Measurements from ENCODE around the gene SLC2A5. TPM values are rescaled to one million over a fixed set of nuclear protein-coding genes. Genes with fewer than 3 reads are reported as not detected.
A peak's percentile ranks its signal among the peaks of the same experiment; 100 is the strongest.

The SLC2A5 gene
- total RNA-seq, 2 donors from 2014 or later = not detected

DNA sequence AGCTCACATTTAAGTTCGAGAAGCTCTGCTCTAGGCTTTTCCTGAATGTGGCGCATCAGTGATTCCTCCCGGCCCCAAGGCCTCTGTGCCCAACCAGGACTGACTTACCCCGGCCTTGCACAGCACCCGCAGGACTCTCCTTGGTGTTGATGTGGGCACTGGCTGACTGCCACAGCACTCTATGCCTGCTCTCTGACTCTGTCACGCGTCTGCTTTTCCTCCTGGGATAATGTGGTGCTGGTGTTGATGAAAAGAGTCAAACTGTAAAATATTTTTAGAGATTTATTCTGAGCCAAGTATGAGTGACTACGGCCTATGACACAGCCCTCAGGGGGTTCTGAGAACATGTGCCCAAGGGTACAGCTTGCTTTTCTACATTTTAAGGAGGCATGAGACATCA is 15.5 kb upstream of the SLC2A5 start:
- no peaks in the 10 kb centered on the region for H3K9me3 Mint-ChIP-seq
- no peak for ATAC-seq
- H3K27ac Mint-ChIP-seq = no peak overlapping the region
- peaks cover under 1 to 2% of the 10 kb centered on the region in 2 donors for H3K4me1 Mint-ChIP-seq (ENCODE audit: low read depth in 2 of 2)
- H3K36me3 Mint-ChIP-seq = no peaks in the 10 kb centered on the region
- H3K4me3 Mint-ChIP-seq = no peak overlapping the region
- no peak for DNase-seq (ENCODE audit: low spot score)
- H3K27me3 Mint-ChIP-seq = peaks cover 31 to 46% of the 10 kb centered on the region in 2 donors

DNA sequence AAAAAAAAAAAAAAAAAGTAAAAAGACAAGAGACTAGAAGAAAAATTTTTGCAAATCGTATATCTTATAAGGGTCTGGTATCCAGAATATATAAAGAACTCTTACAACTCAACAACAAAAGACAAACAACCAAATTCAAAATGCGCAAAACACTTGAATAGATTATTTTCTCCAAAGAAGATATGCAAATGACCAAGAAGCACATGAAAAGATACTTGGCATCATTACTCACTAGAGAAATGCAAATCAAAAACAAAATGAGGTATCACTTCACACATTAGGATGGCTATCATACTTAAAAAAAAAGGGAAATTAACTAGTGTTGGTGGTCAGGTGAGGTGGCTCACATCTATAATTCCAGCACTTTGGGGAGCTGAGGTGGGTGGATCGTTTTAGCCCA is 12.0 kb upstream of the SLC2A5 start:
- Mint-ChIP-seq H3K36me3 (no peaks in the 10 kb centered on the region), H3K9me3 (no peaks in the 10 kb centered on the region), H3K27ac (no peak overlapping the region), H3K4me3 (no peak overlapping the region), H3K27me3 (peaks cover 28 to 43% of the 10 kb centered on the region in 2 donors), H3K4me1 (ENCODE audit: low read depth in 2 of 2) (peaks cover 13 to 18% of the 10 kb centered on the region in 2 donors)
- DNase-seq (ENCODE audit: low spot score) (no peak), ATAC-seq (no peak)

DNA sequence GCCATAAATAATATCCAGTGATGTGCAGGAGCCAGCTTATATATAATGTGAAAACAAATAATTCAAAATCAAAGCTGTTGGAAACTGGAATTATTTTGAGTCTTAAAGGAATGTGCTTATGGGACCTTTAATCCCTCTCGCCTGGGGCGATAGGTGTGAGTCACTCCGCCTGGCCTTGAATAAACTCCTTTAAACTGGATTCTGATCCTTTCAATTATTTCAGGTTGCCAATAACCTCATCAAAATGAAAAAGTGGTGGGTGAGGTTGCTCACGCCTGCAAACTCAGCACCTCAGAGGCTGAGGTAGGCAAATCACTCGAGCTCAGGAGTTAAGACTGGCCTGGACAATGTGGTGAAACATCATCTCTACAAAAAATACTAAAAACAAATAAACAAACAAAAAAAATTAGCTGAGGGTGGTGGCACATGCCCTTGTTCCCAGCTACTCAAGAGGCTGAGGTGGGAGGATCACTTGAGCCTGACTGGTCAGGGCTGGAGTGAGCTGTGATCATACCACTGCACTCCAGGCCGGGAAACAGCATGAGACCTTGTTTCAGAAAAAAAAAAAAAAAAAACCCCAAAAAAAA is 11.4 kb upstream of the SLC2A5 start:
- Mint-ChIP-seq H3K9me3 (no peaks in the 10 kb centered on the region), H3K27me3 (peaks cover 30 to 43% of the 10 kb centered on the region in 2 donors), H3K27ac (no peak overlapping the region), H3K36me3 (no peaks in the 10 kb centered on the region), H3K4me1 (ENCODE audit: low read depth in 2 of 2) (peaks cover 13 to 18% of the 10 kb centered on the region in 2 donors), H3K4me3 (no peak overlapping the region)
- ATAC-seq = no peak
- DNase-seq (ENCODE audit: low spot score) = no peak

DNA sequence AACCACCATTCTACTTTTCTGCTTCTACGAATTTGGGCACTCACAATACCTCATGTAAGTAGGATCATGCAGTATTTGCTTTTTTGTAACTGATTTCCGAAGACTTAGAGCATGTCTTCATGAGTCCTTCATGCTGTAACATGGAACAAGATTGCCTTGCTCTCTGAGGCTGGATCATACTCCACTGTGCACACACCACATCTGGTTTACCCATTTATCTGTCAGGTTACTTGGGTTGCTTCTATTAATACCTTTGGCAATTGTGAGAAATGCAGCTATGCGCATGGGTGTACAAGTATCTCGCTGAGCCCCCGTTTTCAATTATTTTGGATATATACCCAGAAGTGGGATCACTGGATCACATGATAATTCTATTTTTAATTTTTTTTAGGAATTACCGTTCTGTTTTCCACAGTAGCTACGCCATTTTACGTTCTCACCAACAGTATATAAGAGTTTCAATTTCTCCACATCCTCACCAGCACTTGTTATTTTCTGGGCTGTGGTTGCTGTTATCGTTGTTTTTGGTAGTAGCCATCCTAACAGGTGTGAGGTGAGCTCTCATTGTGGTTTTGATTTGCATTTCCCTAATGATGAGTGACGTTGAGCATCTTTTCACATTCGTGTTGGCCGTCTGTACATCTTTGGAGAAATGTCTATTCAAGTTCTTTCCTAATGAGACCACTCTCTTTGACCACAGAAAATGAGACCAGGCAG is 10.7 kb upstream of the SLC2A5 start:
- ATAC-seq = no peak
- Mint-ChIP-seq H3K4me1 (ENCODE audit: low read depth in 2 of 2) (peaks cover 13 to 18% of the 10 kb centered on the region in 2 donors), H3K9me3 (no peaks in the 10 kb centered on the region), H3K27ac (no peak overlapping the region), H3K36me3 (no peaks in the 10 kb centered on the region), H3K27me3 (peaks cover 30 to 42% of the 10 kb centered on the region in 2 donors), H3K4me3 (no peak overlapping the region)
- DNase-seq (ENCODE audit: low spot score) = no peak

DNA sequence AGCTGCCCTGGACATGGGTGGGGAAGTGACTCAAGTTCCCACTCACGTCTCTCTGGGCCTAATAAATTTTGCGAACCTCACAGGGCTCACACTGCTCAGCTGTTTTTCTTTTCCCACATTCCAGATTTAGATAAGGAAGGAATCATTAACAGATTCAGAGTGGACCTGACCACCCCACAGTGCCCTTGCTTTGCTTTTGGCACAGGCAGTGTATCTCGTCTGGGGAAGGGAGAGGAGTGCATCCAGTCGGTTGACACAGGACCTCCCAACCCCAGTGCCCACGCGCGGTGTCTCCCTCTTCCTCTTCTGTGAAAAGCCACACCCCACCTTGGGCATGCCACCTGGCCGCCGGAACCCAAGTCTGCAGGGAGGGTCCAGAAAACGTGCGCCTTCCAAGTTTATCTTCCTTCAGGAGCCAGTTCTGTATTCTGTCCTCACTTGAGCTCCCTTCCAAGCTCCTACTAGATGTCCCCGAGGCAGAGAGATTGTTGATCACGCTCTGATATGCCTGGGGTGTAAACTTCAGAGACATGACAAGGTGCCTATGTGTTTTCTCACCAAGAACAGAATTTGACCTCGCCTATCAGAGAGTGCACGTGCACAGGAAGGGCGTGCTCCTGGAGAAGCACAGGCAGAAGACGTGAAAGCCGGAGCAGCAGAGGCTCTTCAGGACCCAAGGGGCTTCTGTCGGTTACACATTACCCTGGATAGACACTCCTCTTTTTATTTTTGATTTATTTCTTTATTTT is 9.5 kb upstream of the SLC2A5 start:
- no peaks in the 10 kb centered on the region for H3K9me3 Mint-ChIP-seq
- ATAC-seq (no peak), DNase-seq (ENCODE audit: low spot score) (no peak)
- no peak overlapping the region for H3K27ac Mint-ChIP-seq
- H3K4me3 Mint-ChIP-seq = no peak overlapping the region
- H3K36me3 Mint-ChIP-seq = no peaks in the 10 kb centered on the region
- peaks cover 13 to 18% of the 10 kb centered on the region in 2 donors for H3K4me1 Mint-ChIP-seq (ENCODE audit: low read depth in 2 of 2)
- peaks cover 26 to 40% of the 10 kb centered on the region in 2 donors for H3K27me3 Mint-ChIP-seq

DNA sequence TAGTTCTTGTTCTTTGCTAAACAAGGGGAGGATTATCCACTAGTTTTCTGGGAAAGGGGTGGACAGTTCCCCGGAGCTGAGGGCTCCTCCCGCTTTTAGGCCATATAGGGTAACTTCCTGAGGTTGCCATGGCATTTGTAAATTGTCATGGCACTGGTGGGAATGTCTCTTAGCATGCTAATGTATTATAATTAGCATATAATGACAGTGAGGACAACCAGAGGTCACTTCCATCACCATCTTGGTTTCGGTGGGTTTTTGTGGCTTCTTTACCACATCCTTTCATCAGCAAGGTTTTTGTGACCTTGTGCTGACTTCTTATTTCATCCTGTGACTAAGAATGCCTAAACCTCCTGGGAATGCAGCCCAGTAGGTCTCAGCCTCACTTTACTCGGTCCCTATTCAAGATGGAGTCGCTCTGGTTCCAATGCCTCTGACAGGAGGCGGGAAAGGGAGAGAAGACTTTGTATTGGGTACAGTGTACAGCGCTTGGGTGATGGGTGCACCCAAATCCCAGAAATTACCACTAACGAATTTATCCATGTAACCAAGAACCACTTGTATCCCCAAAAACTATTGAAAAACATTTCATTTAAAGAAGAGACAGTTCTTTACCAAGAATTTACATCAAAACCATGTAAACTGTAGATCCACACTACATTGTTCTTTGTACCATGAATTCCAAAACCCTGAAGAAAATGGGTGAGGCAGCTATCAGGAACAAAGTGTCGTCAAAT is 8.7 kb upstream of the SLC2A5 start:
- Mint-ChIP-seq H3K9me3 (no peaks in the 10 kb centered on the region), H3K27me3 (peaks cover 26 to 42% of the 10 kb centered on the region in 2 donors), H3K4me1 (ENCODE audit: low read depth in 2 of 2) (peaks cover 13 to 18% of the 10 kb centered on the region in 2 donors), H3K36me3 (no peaks in the 10 kb centered on the region), H3K27ac (no peak overlapping the region), H3K4me3 (no peak overlapping the region)
- peak; percentile 40 to 68 for ATAC-seq
- no peak for DNase-seq (ENCODE audit: low spot score)

DNA sequence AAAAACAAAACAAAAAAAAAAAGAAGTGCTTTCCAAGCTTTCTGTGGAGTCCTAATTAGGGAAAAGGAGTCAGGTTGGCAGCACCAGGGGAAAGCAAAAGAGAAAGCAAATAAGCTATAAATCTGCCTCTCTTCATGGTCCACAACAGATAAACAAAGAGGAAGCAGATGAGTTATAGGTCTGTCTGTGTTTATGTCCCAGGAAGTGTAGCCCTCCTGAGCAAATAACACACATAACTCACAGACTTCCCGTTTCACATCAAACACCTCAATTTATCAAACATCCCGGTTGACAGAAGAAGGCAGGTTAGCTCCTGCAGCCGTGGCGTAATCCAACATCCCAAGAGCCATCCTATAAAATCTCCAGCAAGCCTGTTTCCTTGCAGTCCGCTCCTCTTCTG is 5.6 kb upstream of the SLC2A5 start:
- no peak overlapping the region for H3K4me3 Mint-ChIP-seq
- H3K36me3 Mint-ChIP-seq = no peaks in the 10 kb centered on the region
- DNase-seq (ENCODE audit: low spot score) = no peak
- H3K9me3 Mint-ChIP-seq = no peaks in the 10 kb centered on the region
- no peak for ATAC-seq
- H3K4me1 Mint-ChIP-seq (ENCODE audit: low read depth in 2 of 2) = peaks cover 13 to 18% of the 10 kb centered on the region in 2 donors
- peak overlapping the region in 1 of 2 donors; percentile 18 for H3K27ac Mint-ChIP-seq
- peaks cover 18 to 33% of the 10 kb centered on the region in 2 donors for H3K27me3 Mint-ChIP-seq

DNA sequence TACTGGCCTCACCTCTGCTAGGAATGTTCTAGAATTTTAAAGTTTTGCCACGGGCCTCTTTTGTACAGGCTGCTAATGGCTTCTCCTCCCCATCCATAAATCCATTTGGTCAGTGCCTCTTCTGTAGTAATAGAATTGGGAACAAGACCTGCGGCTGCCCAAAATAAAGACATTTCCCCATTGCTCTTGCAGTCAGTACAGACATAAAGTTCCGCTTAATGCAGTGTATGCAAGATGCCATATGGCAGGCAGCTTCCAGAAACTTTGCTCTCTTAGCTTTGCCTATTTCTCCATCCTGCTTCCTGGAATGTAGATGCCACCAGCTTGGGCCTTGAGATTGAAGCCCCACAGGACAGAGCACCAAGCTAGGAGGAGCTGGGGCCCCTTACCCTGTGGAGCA is 3.7 kb upstream of the SLC2A5 start:
- peaks cover 1 to 7% of the 10 kb centered on the region in 2 donors for H3K4me1 Mint-ChIP-seq (ENCODE audit: low read depth in 2 of 2)
- no peak for DNase-seq (ENCODE audit: low spot score)
- no peak overlapping the region for H3K4me3 Mint-ChIP-seq
- peaks cover 8 to 27% of the 10 kb centered on the region in 2 donors for H3K27me3 Mint-ChIP-seq
- ATAC-seq = no peak
- H3K9me3 Mint-ChIP-seq = no peaks in the 10 kb centered on the region
- H3K36me3 Mint-ChIP-seq = no peaks in the 10 kb centered on the region
- H3K27ac Mint-ChIP-seq = no peak overlapping the region

DNA sequence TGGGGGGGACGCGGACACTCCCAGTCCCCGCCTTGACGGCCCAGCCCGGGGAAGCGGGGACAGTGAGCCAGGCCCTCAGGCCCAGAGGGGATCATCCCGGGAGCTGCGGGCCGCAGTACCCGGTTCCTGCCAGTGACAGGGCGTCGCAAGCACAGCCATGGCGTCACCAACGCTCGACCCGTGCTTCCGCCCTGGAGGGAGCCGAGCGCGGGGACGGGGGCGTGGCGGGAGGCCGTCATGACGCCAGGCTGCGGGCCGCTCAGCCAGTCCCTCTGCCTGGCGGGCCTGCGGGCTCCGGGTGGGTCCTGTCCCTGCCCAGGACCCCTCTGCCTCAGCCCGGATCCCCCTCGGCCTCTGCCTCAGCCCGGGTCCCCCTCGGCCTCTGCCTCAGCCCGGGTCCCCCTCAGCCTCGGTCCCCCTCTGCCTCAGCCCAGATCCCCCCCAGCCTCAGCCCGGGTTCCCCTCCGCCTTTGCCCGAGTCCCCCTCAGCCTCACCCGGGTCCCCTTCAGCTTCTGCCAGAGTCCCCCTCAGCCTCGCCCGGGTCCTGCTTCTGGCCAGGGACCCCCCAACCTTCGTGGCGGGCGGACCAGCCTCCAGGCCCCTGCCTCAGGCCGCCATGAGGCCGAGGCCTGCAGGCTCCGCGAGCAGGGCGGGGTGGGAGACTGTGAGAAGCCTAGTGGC is 2.3 kb upstream of the SLC2A5 start:
- no peaks in the 10 kb centered on the region for H3K9me3 Mint-ChIP-seq
- no peaks in the 10 kb centered on the region for H3K36me3 Mint-ChIP-seq
- no peak for DNase-seq (ENCODE audit: low spot score)
- peak in 1 of 2 donors; percentile 40 for ATAC-seq
- no peak overlapping the region for H3K27ac Mint-ChIP-seq
- H3K4me1 Mint-ChIP-seq (ENCODE audit: low read depth in 2 of 2) = peaks cover 3 to 5% of the 10 kb centered on the region in 2 donors
- H3K27me3 Mint-ChIP-seq = peaks cover 8 to 26% of the 10 kb centered on the region in 2 donors
- H3K4me3 Mint-ChIP-seq = no peak overlapping the region

DNA sequence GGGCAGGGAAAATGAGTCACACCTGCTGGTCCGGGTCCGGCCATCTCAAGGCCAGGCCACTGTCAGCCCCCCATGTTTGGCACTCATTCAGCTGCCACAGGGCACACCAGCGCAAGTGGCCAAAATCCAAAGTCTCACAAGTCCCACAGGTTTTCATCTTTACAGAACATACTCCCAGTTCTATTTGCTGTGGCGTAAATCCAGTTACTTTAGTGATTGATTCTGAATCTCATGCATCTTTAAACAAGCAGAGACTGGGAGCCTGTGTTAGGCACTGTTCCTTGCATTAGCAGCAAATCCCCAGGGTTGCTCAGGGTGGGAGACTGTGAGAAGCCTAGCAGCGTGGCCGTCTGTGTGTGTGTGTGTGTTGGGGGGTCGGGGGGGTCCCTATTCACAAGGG is 1.1 kb upstream of the SLC2A5 start:
- Mint-ChIP-seq H3K36me3 (no peaks in the 10 kb centered on the region), H3K27me3 (peaks cover 4 to 24% of the 10 kb centered on the region in 2 donors), H3K4me3 (no peak overlapping the region), H3K9me3 (no peaks in the 10 kb centered on the region), H3K27ac (no peak overlapping the region), H3K4me1 (ENCODE audit: low read depth in 2 of 2) (peaks cover 3 to 5% of the 10 kb centered on the region in 2 donors)
- DNase-seq (ENCODE audit: low spot score) (no peak), ATAC-seq (no peak)

DNA sequence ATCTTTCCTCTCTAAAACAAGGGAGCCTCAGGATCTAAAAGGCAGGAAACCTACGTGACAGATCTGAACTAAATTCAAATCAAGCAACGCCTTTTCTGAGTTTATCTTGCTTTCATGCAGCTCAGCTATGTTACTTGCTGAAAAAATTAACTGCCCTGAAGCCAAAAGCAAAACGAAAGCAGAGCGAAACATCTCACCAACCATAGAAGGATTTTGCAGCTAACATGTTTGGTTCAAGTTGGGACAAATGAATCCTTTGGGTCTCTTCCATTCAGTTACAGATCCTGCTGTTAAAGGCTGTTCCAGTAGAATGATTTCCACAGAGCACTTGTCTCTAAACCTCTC is 482 bp downstream of the SLC2A5 start:
- Mint-ChIP-seq H3K27me3 (peaks cover 3 to 14% of the 10 kb centered on the region in 2 donors), H3K27ac (no peak overlapping the region), H3K4me1 (ENCODE audit: low read depth in 2 of 2) (peaks cover 3 to 5% of the 10 kb centered on the region in 2 donors), H3K4me3 (no peak overlapping the region), H3K36me3 (no peaks in the 10 kb centered on the region), H3K9me3 (no peaks in the 10 kb centered on the region)
- DNase-seq (ENCODE audit: low spot score) (no peak), ATAC-seq (no peak)

DNA sequence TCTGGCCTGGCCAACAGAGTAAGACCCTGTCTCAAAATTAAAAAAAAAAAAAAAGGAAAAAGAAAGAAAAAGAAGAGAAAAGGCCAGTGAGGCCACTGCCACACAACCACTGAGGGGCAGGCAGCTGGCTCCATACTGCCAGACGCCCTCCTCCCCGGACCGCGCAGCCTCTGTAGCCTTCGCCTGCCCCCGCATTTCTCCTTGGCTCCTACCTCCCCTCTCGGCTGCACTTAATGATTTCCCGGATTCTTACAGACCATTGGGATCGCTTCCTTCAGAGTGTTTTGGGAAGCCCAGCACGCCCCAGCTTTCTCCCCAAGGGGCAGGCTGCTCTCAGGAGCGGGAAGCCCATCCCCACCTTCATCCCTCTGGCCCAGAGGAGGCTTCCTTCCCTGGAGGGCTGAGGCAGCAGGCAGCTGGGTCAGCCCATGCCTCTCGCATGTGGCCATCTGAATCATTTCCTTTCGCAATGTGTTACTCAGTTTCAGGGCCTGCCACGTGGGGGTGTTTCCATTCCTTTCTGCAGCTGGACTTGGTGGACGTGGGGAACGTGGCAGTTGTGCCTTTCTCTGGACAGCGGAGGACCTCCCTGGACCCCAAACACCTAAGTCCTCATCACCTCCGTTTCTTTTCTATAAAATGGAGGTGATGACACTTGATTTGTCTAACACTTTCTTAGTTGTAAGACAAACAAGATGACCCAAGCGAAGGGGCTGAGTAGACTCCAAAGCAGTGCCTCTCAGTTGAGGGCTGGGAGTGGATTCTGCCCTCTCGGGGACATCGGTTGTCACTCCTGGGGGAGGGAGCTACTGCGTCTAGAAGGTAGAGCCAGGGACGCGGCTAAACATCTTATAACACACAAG is 2.3 kb downstream of the SLC2A5 start:
- Mint-ChIP-seq H3K9me3 (no peaks in the 10 kb centered on the region), H3K27me3 (peaks cover 4 to 12% of the 10 kb centered on the region in 2 donors), H3K36me3 (no peaks in the 10 kb centered on the region), H3K4me1 (ENCODE audit: low read depth in 2 of 2) (peaks cover 3 to 5% of the 10 kb centered on the region in 2 donors), H3K27ac (no peak overlapping the region), H3K4me3 (no peak overlapping the region)
- peak in 1 of 2 donors; percentile 56 for ATAC-seq
- no peak for DNase-seq (ENCODE audit: low spot score)

Data from natural killer cell treated with Interleukin-12 subunit alpha and Interleukin-12 subunit beta and Interleukin-15 and Interleukin-18, amount 100 ng/mL, for 72 hours (primary cell).